HepG2 (cell line): ENCODE measurements around the gene KLHL21. TPM values are rescaled to one million over a fixed set of nuclear protein-coding genes. Genes with fewer than 3 reads are reported as not detected.
A peak's percentile ranks its signal among the peaks of the same experiment; 100 is the strongest.

ENCODE experiments used
- ARNT2 ChIP-seq: sonication (generic); formaldehyde crosslinking; IDR thresholded peaks from 2 replicates; pipeline ENCODE4 v1.8.0; 2022; ENCODE audit warnings: mild to moderate bottlenecking, low read depth, missing genetic modification reagents, moderate library complexity
- CEBPB ChIP-seq: IDR thresholded peaks from 2 replicates; pipeline ENCODE4 v1.6.1; 2011; ENCODE audit warnings: low read depth, low read length, improper control_type of control experiment, borderline replicate concordance
- E2F2 ChIP-seq: sonication (generic); formaldehyde crosslinking; IDR thresholded peaks from 2 replicates; pipeline ENCODE4 v1.4.0; 2020; ENCODE audit warnings: missing genetic modification reagents, borderline replicate concordance
- FLYWCH1 ChIP-seq: sonication (generic); formaldehyde crosslinking; IDR thresholded peaks from 2 replicates; pipeline ENCODE4 v1.8.1; 2023; ENCODE audit warnings: mild to moderate bottlenecking, missing genetic modification reagents
- FOXK2 ChIP-seq: fragments of 450-650 bp; IDR thresholded peaks from 2 replicates; pipeline ENCODE4 v1.6.1; 2016
- MTA3 ChIP-seq: sonication (generic); formaldehyde crosslinking; IDR thresholded peaks from 2 replicates; pipeline ENCODE4 v1.4.0; 2020; ENCODE audit warnings: missing genetic modification reagents
- MXD3 ChIP-seq: IDR thresholded peaks from 2 replicates; pipeline ENCODE4 v1.6.1; 2016; ENCODE audit warnings: mild to moderate bottlenecking, missing biosample characterization, missing genetic modification reagents
- PAWR ChIP-seq: sonication (generic); formaldehyde crosslinking; IDR thresholded peaks from 2 replicates; pipeline ENCODE4 v1.4.0; 2020; ENCODE audit warnings: missing genetic modification reagents, mild to moderate bottlenecking, borderline replicate concordance
- POLR2AphosphoS2 ChIP-seq: IDR thresholded peaks from 2 replicates; pipeline ENCODE4 v1.6.1; 2011; ENCODE audit warnings: low read depth, low read length, improper control_type of control experiment
- TEAD3 ChIP-seq: optimal IDR thresholded peaks from 2 replicates; pipeline ENCODE3; 2016; ENCODE audit warnings: borderline replicate concordance
- TIGD3 ChIP-seq: sonication (generic); formaldehyde crosslinking; IDR thresholded peaks from 2 replicates; pipeline ENCODE4 v1.5.1; 2020; ENCODE audit warnings: mild to moderate bottlenecking, missing genetic modification reagents, borderline replicate concordance
- YEATS2 ChIP-seq: sonication (generic); formaldehyde crosslinking; IDR thresholded peaks from 2 replicates; pipeline ENCODE4 v1.4.0; 2020; ENCODE audit warnings: missing genetic modification reagents, borderline replicate concordance
- ZFAT ChIP-seq: sonication (generic); formaldehyde crosslinking; conservative IDR thresholded peaks from 2 replicates; pipeline ENCODE4 v1.8.1; 2023; ENCODE audit warnings: missing genetic modification reagents, inconsistent platforms
- ZNF577 ChIP-seq: sonication (generic); formaldehyde crosslinking; IDR thresholded peaks from 2 replicates; pipeline ENCODE4 v1.4.0; 2020; ENCODE audit warnings: mild to moderate bottlenecking, low read depth, missing genetic modification reagents, borderline replicate concordance
- ZNF580 ChIP-seq: IDR thresholded peaks from 2 replicates; pipeline ENCODE4 v1.6.1; 2016; ENCODE audit warnings: low read depth, borderline replicate concordance
- ZNF709 ChIP-seq: sonication (generic); formaldehyde crosslinking; IDR thresholded peaks from 2 replicates; pipeline ENCODE4 v1.5.0; 2020; ENCODE audit warnings: mild to moderate bottlenecking, missing genetic modification reagents
- ZNF713 ChIP-seq: sonication (generic); formaldehyde crosslinking; IDR thresholded peaks from 2 replicates; pipeline ENCODE4 v1.4.0; 2020; ENCODE audit warnings: mild to moderate bottlenecking, missing genetic modification reagents
- ZNF747 ChIP-seq: sonication (generic); formaldehyde crosslinking; IDR thresholded peaks from 2 replicates; pipeline ENCODE4 v1.8.1; 2023; ENCODE audit warnings: missing genetic modification reagents, mild to moderate bottlenecking, borderline replicate concordance
- ZNF772 ChIP-seq: sonication (generic); formaldehyde crosslinking; IDR thresholded peaks from 2 replicates; pipeline ENCODE4 v1.5.0; 2020; ENCODE audit warnings: mild to moderate bottlenecking, missing genetic modification reagents
- polyA plus RNA-seq, 8 experiments: library from polyadenylated mRNA; depleted of rRNA in 3 of 8; stranded (reverse) in 7 of 8; unstranded in 1 of 8; fragments of >200 nt; fragmentation: Illumina TruSeq in 4 of 8; extraction: Trizol in 4 of 8; gene quantifications; 2 replicates each; pipeline versions ENCODE4 v1.2.1 to v1.2.3, GENCODE V29; 2011 to 2016; ENCODE audit warnings: low read depth in 4 of 8, missing spikeins in 1 of 8, mixed read lengths in 1 of 8; ENCODE audit not compliant: insufficient read depth in 1 of 8
- total RNA-seq, 5 experiments: library from RNA; depleted of rRNA; stranded (reverse); fragments of >200 nt; fragmentation: Illumina TruSeq; extraction: Trizol; gene quantifications; 2 replicates each; pipeline ENCODE4 v1.2.3, GENCODE V29; 2016; ENCODE audit warnings: low read depth in 1 of 5
- TF ChIP-seq, protein P1 (sequence below), 2 experiments: sonication (generic) in 1 of 2; formaldehyde crosslinking in 1 of 2; IDR thresholded peaks; 2 replicates each; pipeline versions ENCODE4 v1.6.1 to v1.9.0; 2014 to 2022; ENCODE audit warnings: antibody characterized with exemption in 1 of 2, borderline replicate concordance in 1 of 2, inconsistent platforms in 1 of 2, low read depth in 1 of 2, missing genetic modification reagents in 1 of 2

The KLHL21 gene
- total and polyA plus RNA-seq, 2 of the 13 experiments (the other 11 are each of a cell fraction or from before 2014, with no cell fraction given) = 14.8 to 25.0 TPM

GRCh38 chr1:6601049-6601922, 1.4 kb downstream of the KLHL21 start (continued):
- TF ChIP-seq TIGD3 (CRISPR knock-in tag) (no peak), FLYWCH1 (CRISPR knock-in tag) (no peak), ZFAT (CRISPR knock-in tag) (no peak; the same call in 1 of the 2 replicates), ZNF772 (0 out of 2 replicates have a peak, but pooled peaks have one; percentile 41), ARNT2 (no peak), ZNF713 (CRISPR knock-in tag) (no peak), E2F2 (CRISPR knock-in tag) (no peak), PAWR (CRISPR knock-in tag) (no peak), FOXK2 (peak; percentile 96), MTA3 (CRISPR knock-in tag) (no peak), ZNF747 (CRISPR knock-in tag) (no peak), CEBPB (no peak), MXD3 (CRISPR knock-in tag) (peak; percentile 29; the same call in 1 of the 2 replicates), ZNF709 (peak; percentile 36; the same call in 1 of the 2 replicates), ZNF580 (CRISPR knock-in tag) (no peak), ZNF577 (no peak), TEAD3 (CRISPR knock-in tag) (no peak), POLR2AphosphoS2 (no peak), YEATS2 (CRISPR knock-in tag) (0 out of 2 replicates have a peak, but pooled peaks have one; percentile 16)
- TF ChIP-seq, protein P1, sequence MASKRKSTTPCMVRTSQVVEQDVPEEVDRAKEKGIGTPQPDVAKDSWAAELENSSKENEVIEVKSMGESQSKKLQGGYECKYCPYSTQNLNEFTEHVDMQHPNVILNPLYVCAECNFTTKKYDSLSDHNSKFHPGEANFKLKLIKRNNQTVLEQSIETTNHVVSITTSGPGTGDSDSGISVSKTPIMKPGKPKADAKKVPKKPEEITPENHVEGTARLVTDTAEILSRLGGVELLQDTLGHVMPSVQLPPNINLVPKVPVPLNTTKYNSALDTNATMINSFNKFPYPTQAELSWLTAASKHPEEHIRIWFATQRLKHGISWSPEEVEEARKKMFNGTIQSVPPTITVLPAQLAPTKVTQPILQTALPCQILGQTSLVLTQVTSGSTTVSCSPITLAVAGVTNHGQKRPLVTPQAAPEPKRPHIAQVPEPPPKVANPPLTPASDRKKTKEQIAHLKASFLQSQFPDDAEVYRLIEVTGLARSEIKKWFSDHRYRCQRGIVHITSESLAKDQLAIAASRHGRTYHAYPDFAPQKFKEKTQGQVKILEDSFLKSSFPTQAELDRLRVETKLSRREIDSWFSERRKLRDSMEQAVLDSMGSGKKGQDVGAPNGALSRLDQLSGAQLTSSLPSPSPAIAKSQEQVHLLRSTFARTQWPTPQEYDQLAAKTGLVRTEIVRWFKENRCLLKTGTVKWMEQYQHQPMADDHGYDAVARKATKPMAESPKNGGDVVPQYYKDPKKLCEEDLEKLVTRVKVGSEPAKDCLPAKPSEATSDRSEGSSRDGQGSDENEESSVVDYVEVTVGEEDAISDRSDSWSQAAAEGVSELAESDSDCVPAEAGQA (IDR thresholded peaks at IDR 0.05; ENCODE audit: low read depth) = no peak
- TF ChIP-seq, protein P1 (CRISPR knock-in tag; IDR thresholded peaks at IDR 0.05; ENCODE audit: borderline replicate concordance) = no peak
